Measurements from ENCODE around the gene NPS. TPM values are rescaled to one million over a fixed set of nuclear protein-coding genes. Genes with fewer than 3 reads are reported as not detected.

The NPS gene
- total RNA-seq = not detected

- no peak for DNase-seq
These were observed at the start of gene NPS for GRCh38 chr10:127549009-127549408. Gene NPS, plus strand, starts transcription at chr10:127549309. Its CDS starts 60 bp downstream, at chr10:127549369.

- no peak for DNase-seq
These were observed 49.0 kb upstream of the NPS start for GRCh38 chr10:127500127-127500526.

- no peak for DNase-seq
These were observed 43.0 kb upstream of the NPS start for GRCh38 chr10:127506094-127506493.

GRCh38 chr10:127522298-127522697, 26.8 kb upstream of the NPS start:
- no peak for DNase-seq

GRCh38 chr10:127523476-127523875, 25.6 kb upstream of the NPS start:
- no peak for DNase-seq

GRCh38 chr10:127524229-127524628, 24.9 kb upstream of the NPS start:
- DNase-seq = no peak

GRCh38 chr10:127524908-127525665, 24.0 kb upstream of the NPS start:
- DNase-seq = no peak

- no peak for DNase-seq
These were observed 23.4 kb upstream of the NPS start for GRCh38 chr10:127525686-127526085.

GRCh38 chr10:127526161-127526560, 22.9 kb upstream of the NPS start:
- DNase-seq = no peak

- DNase-seq = no peak
These were observed 21.8 kb upstream of the NPS start for GRCh38 chr10:127527320-127527719.

GRCh38 chr10:127527891-127528290, 21.2 kb upstream of the NPS start:
- peak; percentile 16 for DNase-seq

- no peak for DNase-seq
These were observed 16.9 kb upstream of the NPS start for GRCh38 chr10:127532193-127532592.

- DNase-seq = no peak
These were observed 16.4 kb upstream of the NPS start for GRCh38 chr10:127532659-127533058.

- DNase-seq = no peak
These were observed 15.0 kb upstream of the NPS start for GRCh38 chr10:127534074-127534473.

GRCh38 chr10:127534496-127534895, 14.6 kb upstream of the NPS start:
- no peak for DNase-seq

GRCh38 chr10:127535802-127536515, 13.2 kb upstream of the NPS start:
- DNase-seq = no peak

- no peak for DNase-seq
These were observed 11.9 kb upstream of the NPS start for GRCh38 chr10:127536972-127537760.

- no peak for DNase-seq
These were observed 11.2 kb upstream of the NPS start for GRCh38 chr10:127537924-127538323.

GRCh38 chr10:127548022-127548421, 1.1 kb upstream of the NPS start:
- no peak for DNase-seq

GRCh38 chr10:127550861-127551260, 1.8 kb downstream of the NPS start:
- DNase-seq = peak; percentile 27

GRCh38 chr10:127552446-127552845, 3.3 kb downstream of the NPS start:
- DNase-seq = no peak

- DNase-seq = no peak
These were observed 4.3 kb downstream of the NPS start for GRCh38 chr10:127553417-127553816.

GRCh38 chr10:127556916-127557315, 7.8 kb downstream of the NPS start:
- no peak for DNase-seq

Data from occipital lobe (tissue), 2 donors.